ENCODE measurements around the gene DNAJC1. TPM values are rescaled to one million over a fixed set of nuclear protein-coding genes. Genes with fewer than 3 reads are reported as not detected.

DNAJC1 gene
- total and polyA plus RNA-seq, 2 of the 4 experiments (the other 2 are of a cell fraction), result 12.7 to 13.3 TPM

GRCh38 chr10:21827308-21827707, 176.2 kb downstream of the DNAJC1 start:
- H2BK15ac ChIP-seq (ENCODE audit: low read depth, low read length), result no peak overlapping the region
- no peak overlapping the region for H3K18ac ChIP-seq (ENCODE audit: low read depth, low read length)
- no peak for DNase-seq
- H3K27me3 ChIP-seq (ENCODE audit: control insufficient read depth, insufficient read depth, low read length), result no peaks in the 10 kb centered on the region
- no peak overlapping the region for H2AK9ac ChIP-seq (replicated peaks; ENCODE audit: low read depth, low read length, poor library complexity)
- in situ Hi-C loops (cut with MboI; ENCODE audit: low sequenced_read_pairs), result no loop called here
- no peak overlapping the region for H4K5ac ChIP-seq (ENCODE audit: low read depth, low read length)
- TF ChIP-seq USF2 (IDR thresholded peaks at IDR 0.05; ENCODE audit: low read depth, low read length), result no peak
- TF ChIP-seq NFE2L2 (IDR thresholded peaks at IDR 0.05; ENCODE audit: low read depth, low read length), result no peak
- no peak for TF ChIP-seq CTCF (conservative IDR thresholded peaks at IDR 0.05; ENCODE audit: low read depth, low read length)
- no peak for TF ChIP-seq SMC3 (IDR thresholded peaks at IDR 0.05; ENCODE audit: low read depth, low read length)
- no peak for TF ChIP-seq MXI1 (IDR thresholded peaks at IDR 0.05; ENCODE audit: borderline replicate concordance, low read depth, low read length)
- TF ChIP-seq POLR2A (IDR thresholded peaks at IDR 0.05; ENCODE audit: low read depth, low read length), result no peak
- TF ChIP-seq BHLHE40 (IDR thresholded peaks at IDR 0.05; ENCODE audit: low read depth, low read length), result no peak
- TF ChIP-seq ELK1 (IDR thresholded peaks at IDR 0.05; ENCODE audit: borderline replicate concordance, low read depth, low read length), result no peak
- no peak for TF ChIP-seq RCOR1 (IDR thresholded peaks at IDR 0.05; ENCODE audit: insufficient replicate concordance, low read length)
- no peak for TF ChIP-seq CEBPB (IDR thresholded peaks at IDR 0.05; ENCODE audit: low read depth, low read length)
- TF ChIP-seq RAD21 (IDR thresholded peaks at IDR 0.05; ENCODE audit: low read length), result no peak
- TF ChIP-seq MAZ (IDR thresholded peaks at IDR 0.05; ENCODE audit: borderline replicate concordance, low read depth, low read length), result no peak
- no peak for TF ChIP-seq FOS (IDR thresholded peaks at IDR 0.05; ENCODE audit: low read depth, low read length)
- no peak for TF ChIP-seq MAFK (IDR thresholded peaks at IDR 0.05; ENCODE audit: low read depth, low read length)
- TF ChIP-seq RFX5 (IDR thresholded peaks at IDR 0.05; ENCODE audit: low read depth, low read length), result no peak
- TF ChIP-seq CHD1 (IDR thresholded peaks at IDR 0.05; ENCODE audit: low read depth, low read length), result no peak
- no CpG with 5 or more reads among the region's 3 CpGs for WGBS, 2 experiments (ENCODE audit: extremely low coverage in 2 of 2, insufficient read length in 1 of 2)
- ChIA-PET POLR2A (ENCODE audit: unreplicated experiment) (no interaction called here), CTCF (no interaction called here)
- H3K23ac ChIP-seq (ENCODE audit: low read depth, low read length), result no peak overlapping the region
- no peak overlapping the region for H3K27ac ChIP-seq (ENCODE audit: insufficient read depth, low read length)
- H3K14ac ChIP-seq (replicated peaks; ENCODE audit: low read depth, low read length), result no peak overlapping the region
- no peak overlapping the region for H2AFZ ChIP-seq (replicated peaks; ENCODE audit: low read length, poor library complexity)
- no peak overlapping the region for H3K4me2 ChIP-seq (ENCODE audit: low read depth, low read length)
- H4K91ac ChIP-seq (ENCODE audit: insufficient read depth, low read depth, low read length), result no peak overlapping the region
- no peaks in the 10 kb centered on the region for H3K36me3 ChIP-seq (ENCODE audit: control insufficient read depth, insufficient read depth, low read length)
- H3K56ac ChIP-seq (ENCODE audit: extremely low read depth, insufficient read depth, low read length), result no peak overlapping the region
- no peak overlapping the region for H2AK5ac ChIP-seq (ENCODE audit: low read depth, low read length)
- no peak overlapping the region for H4K8ac ChIP-seq (ENCODE audit: low read depth in 2 of 2, low read length in 2 of 2)
- no TSS peak for BruUV-seq (replicated peaks)
- no peaks in the 10 kb centered on the region for H3K9me1 ChIP-seq (ENCODE audit: insufficient read depth, low read length)
- no peak for ATAC-seq (ENCODE audit: low read depth)
- intact Hi-C loops (cut with micrococcal nuclease), result no loop called here
- no peak overlapping the region for H2BK120ac ChIP-seq (ENCODE audit: low read depth, low read length)
- H3K9me3 ChIP-seq (ENCODE audit: control insufficient read depth, insufficient read depth, low read length), result peaks cover 12% of the 10 kb centered on the region
- H2BK20ac ChIP-seq (ENCODE audit: low read depth, low read length), result no peak overlapping the region
- H4K20me1 ChIP-seq (ENCODE audit: insufficient read depth, low read length), result no peaks in the 10 kb centered on the region
- no peak overlapping the region for H3K4me3 ChIP-seq (ENCODE audit: insufficient read depth, low read depth, low read length)
- H2BK5ac ChIP-seq (ENCODE audit: low read depth, low read length, poor library complexity, severe bottlenecking), result no peak overlapping the region
- no peaks in the 10 kb centered on the region for H3K4me1 ChIP-seq (ENCODE audit: control insufficient read depth, insufficient read depth, low read length)
- no peak overlapping the region for H3K4ac ChIP-seq (ENCODE audit: low read depth, low read length)
- no peak overlapping the region for H3K9ac ChIP-seq (ENCODE audit: low read depth, low read length)
- H3K79me1 ChIP-seq (ENCODE audit: low read depth in 1 of 2, low read length in 2 of 2), result no peaks in the 10 kb centered on the region
- dilution Hi-C loops (cut with HindIII; ENCODE audit: low sequenced_read_pairs, unreplicated experiment), result no loop called here

Data from IMR-90 (cell line).